ENCODE data around the gene CRYBG1. TPM values are rescaled to one million over a fixed set of nuclear protein-coding genes. Genes with fewer than 3 reads are reported as not detected.

Gene CRYBG1
- polyA plus RNA-seq, 1 experiment: 0.75 TPM

DNA sequence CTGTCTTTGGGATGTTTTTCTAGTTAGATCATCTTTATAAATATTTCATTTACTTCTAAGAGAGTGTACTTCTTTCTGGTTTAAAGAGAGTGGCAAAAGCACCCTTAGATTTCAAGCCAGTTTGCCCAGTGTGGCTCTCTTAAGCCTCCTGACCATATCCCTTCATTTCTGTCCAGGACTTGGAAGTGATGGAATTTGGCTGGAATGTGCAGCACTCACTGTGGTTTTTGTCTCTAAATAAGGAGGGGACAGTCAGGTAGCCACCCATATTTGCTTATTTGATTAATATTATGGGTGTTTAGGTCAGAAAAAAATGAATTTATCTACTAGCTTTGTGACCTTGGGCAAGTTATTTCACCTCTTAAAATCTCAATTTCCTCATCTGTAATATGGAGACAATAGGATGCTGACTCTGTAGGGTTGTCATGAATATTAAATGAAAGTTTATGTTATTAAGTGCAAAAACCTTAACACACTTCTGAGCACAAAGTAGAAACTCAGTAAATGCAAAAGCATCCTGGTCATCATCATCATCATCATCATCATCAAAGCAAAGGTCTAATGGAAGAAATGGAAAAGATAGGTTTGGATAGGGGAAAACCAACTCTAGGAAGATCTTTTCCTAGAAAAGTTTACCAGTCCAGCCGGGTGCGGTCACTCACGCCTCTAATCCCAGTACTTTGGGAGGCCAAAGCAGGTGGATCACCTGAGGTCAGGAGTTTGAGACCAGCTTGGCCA is 3.1 kb downstream of the CRYBG1 start:
- no peak for DNase-seq (ENCODE audit: low read depth)
- ChIA-PET CTCF (interaction anchor here (5.0 kb wide), 1 partner anchor 7 kb away, joined by 33 read pairs; no protein-coding TSS in a partner anchor), POLR2A (no interaction called here)
- Histone ChIP-seq H3K27me3 (ENCODE audit: control insufficient read depth, insufficient read depth, low read length) (peaks cover 14% of the 10 kb centered on the region), H3K36me3 (ENCODE audit: control insufficient read depth, insufficient read depth, low read length) (no peaks in the 10 kb centered on the region), H3K4me3 (ENCODE audit: low read depth, low read length) (no peak overlapping the region)
- TF ChIP-seq, protein P1, sequence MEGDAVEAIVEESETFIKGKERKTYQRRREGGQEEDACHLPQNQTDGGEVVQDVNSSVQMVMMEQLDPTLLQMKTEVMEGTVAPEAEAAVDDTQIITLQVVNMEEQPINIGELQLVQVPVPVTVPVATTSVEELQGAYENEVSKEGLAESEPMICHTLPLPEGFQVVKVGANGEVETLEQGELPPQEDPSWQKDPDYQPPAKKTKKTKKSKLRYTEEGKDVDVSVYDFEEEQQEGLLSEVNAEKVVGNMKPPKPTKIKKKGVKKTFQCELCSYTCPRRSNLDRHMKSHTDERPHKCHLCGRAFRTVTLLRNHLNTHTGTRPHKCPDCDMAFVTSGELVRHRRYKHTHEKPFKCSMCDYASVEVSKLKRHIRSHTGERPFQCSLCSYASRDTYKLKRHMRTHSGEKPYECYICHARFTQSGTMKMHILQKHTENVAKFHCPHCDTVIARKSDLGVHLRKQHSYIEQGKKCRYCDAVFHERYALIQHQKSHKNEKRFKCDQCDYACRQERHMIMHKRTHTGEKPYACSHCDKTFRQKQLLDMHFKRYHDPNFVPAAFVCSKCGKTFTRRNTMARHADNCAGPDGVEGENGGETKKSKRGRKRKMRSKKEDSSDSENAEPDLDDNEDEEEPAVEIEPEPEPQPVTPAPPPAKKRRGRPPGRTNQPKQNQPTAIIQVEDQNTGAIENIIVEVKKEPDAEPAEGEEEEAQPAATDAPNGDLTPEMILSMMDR (IDR thresholded peaks at IDR 0.05; ENCODE audit: insufficient read depth, low read depth, low read length): no peak

DNA sequence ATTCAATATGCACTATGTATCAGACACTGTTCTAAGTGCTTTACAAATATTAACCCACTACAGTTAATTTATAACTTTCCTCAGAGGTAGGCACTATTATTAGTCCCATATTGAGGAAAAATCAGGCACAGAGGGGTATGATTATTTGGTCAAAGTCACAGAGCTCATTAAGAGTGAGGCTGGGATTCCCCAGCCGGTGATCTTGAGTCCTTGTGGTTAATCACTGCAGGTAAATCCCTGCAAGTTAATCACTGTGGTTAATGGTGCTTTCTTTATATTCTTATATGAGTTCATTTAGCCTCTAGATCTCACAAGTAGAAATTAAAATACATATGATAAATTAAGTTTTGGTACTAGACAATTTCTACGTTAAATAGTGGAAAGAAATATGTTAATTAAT is 9.2 kb downstream of the CRYBG1 start:
- CTCF ChIA-PET: interaction anchor here (1.6 to 5.3 kb wide), 2 partner anchors 8 to 33 kb away, joined by 5 to 33 read pairs; partner anchors contain the start of gene CRYBG1
- DNase-seq (ENCODE audit: low read depth): no peak
- H3K4me3 ChIP-seq (ENCODE audit: low read depth, low read length): no peak overlapping the region
- TF ChIP-seq, protein P1 (IDR thresholded peaks at IDR 0.05; ENCODE audit: insufficient read depth, low read depth, low read length): no peak
- peaks cover 2% of the 10 kb centered on the region; the same call in 1 of the 2 replicates for H3K27me3 ChIP-seq (ENCODE audit: control insufficient read depth, insufficient read depth, low read length)
- no peaks in the 10 kb centered on the region for H3K36me3 ChIP-seq (ENCODE audit: control insufficient read depth, insufficient read depth, low read length)
- POLR2A ChIA-PET: no interaction called here

DNA sequence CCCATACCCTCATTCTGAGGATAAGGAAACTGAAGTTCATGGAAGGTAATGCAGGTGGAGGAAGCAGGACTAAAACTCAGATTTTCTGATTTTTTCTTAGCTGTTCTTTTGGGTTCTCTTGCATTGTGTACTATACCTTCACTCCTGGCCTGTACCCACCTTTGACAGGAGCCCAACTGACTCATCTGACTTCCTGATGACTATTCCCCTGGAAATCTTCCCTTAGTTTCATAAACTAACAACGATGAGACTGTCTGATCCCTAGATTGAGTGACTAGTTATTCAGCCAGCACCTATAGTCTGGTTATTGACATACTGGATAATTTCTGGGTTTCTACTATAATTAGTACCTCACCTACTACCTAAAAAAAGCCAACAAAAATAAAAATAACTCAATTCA is 10.1 kb downstream of the CRYBG1 start:
- TF ChIP-seq, protein P1 (IDR thresholded peaks at IDR 0.05; ENCODE audit: insufficient read depth, low read depth, low read length): no peak
- no peaks in the 10 kb centered on the region for H3K36me3 ChIP-seq (ENCODE audit: control insufficient read depth, insufficient read depth, low read length)
- DNase-seq (ENCODE audit: low read depth): no peak
- peaks cover 2% of the 10 kb centered on the region; the same call in 1 of the 2 replicates for H3K27me3 ChIP-seq (ENCODE audit: control insufficient read depth, insufficient read depth, low read length)
- H3K4me3 ChIP-seq (ENCODE audit: low read depth, low read length): no peak overlapping the region
- POLR2A ChIA-PET: no interaction called here
- CTCF ChIA-PET: interaction anchor here (5.3 kb wide), 1 partner anchor 9 kb away, joined by 33 read pairs; the partner anchor contains the start of gene CRYBG1

DNA sequence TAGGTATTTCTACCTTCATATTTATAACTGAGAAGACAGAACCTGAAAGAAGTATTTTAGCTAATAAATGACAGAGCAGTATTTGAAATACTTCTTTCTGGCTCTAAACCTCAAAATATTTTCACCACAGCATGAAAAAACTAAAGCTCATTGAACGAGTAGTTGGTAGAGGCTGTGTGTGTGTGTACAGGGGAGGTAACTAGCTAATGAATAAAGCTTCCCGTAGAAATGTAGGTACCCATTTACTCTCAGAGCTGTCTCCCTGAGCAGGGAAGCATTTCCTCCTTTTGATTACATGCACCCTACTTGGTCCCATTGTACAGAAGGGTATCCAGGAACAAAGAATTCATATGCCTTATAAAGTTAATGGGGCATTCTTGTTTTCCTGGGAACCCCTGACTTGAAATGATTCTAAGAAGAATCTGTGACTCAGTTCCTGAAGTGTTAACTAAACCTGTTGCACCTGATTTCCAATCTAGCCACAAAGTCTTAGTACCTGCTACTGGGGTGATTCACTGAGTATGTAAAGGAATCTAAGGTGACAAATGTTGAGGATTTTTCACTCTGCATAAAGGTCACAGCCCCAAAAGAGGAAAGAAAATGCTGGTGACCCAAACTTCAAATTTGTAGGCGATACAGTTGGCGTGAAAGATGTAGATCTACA is 12.5 kb downstream of the CRYBG1 start:
- Histone ChIP-seq H3K4me3 (ENCODE audit: low read depth, low read length) (no peak overlapping the region), H3K27me3 (ENCODE audit: control insufficient read depth, insufficient read depth, low read length) (peaks cover 2% of the 10 kb centered on the region; the same call in 1 of the 2 replicates), H3K36me3 (ENCODE audit: control insufficient read depth, insufficient read depth, low read length) (no peaks in the 10 kb centered on the region)
- DNase-seq (ENCODE audit: low read depth): no peak
- TF ChIP-seq, protein P1 (IDR thresholded peaks at IDR 0.05; ENCODE audit: insufficient read depth, low read depth, low read length): no peak
- POLR2A ChIA-PET: no interaction called here
- CTCF ChIA-PET: interaction anchor here (5.3 kb wide), 1 partner anchor 11 kb away, joined by 33 read pairs; the partner anchor contains the start of gene CRYBG1

Data from BJ (cell line).